WTC11 (cell line): ENCODE measurements around the gene CST9.

Experiments used
- CTCF ChIP-seq: fragments of 200-600 bp; IDR thresholded peaks from 2 replicates; pipeline ENCODE4 v1.8.0; 2022; ENCODE audit warnings: antibody characterized with exemption
- FOXK1 ChIP-seq: sonication (generic); formaldehyde crosslinking; IDR thresholded peaks from 2 replicates; pipeline ENCODE4 v1.8.0; 2022; ENCODE audit warnings: mild to moderate bottlenecking, moderate library complexity, missing genetic modification reagents
- KAT7 ChIP-seq: sonication (generic); formaldehyde crosslinking; IDR thresholded peaks from 2 replicates; pipeline ENCODE4 v1.8.1; 2023; ENCODE audit warnings: missing genetic modification reagents, mild to moderate bottlenecking, borderline replicate concordance
- PRDM15 ChIP-seq: sonication (generic); formaldehyde crosslinking; IDR thresholded peaks from 2 replicates; pipeline ENCODE4 v1.8.0; 2022; ENCODE audit warnings: missing genetic modification reagents
- SMAD4 ChIP-seq: sonication (generic); formaldehyde crosslinking; IDR thresholded peaks from 2 replicates; pipeline ENCODE4 v1.8.0; 2022; ENCODE audit warnings: mild to moderate bottlenecking, missing genetic modification reagents
- TF ChIP-seq, protein P1 (sequence below): sonication (generic); formaldehyde crosslinking; IDR thresholded peaks from 2 replicates; pipeline ENCODE4 v1.8.0; 2022; ENCODE audit warnings: mild to moderate bottlenecking, missing genetic modification reagents

GRCh38 chr20:23627501-23627900 is 21.8 kb upstream of the CST9 start:
- no peak for TF ChIP-seq CTCF
- no peak for TF ChIP-seq FOXK1 (CRISPR knock-in tag)
- no peak for TF ChIP-seq KAT7 (CRISPR knock-in tag)
- TF ChIP-seq, protein P1, sequence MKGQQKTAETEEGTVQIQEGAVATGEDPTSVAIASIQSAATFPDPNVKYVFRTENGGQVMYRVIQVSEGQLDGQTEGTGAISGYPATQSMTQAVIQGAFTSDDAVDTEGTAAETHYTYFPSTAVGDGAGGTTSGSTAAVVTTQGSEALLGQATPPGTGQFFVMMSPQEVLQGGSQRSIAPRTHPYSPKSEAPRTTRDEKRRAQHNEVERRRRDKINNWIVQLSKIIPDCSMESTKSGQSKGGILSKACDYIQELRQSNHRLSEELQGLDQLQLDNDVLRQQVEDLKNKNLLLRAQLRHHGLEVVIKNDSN (CRISPR knock-in tag), result no peak
- no peak for TF ChIP-seq PRDM15 (CRISPR knock-in tag)
- no peak for TF ChIP-seq SMAD4
